ENCODE measurements around the gene CHI3L1. TPM values are rescaled to one million over a fixed set of nuclear protein-coding genes. Genes with fewer than 3 reads are reported as not detected.

Gene CHI3L1
- total RNA-seq, 2 donors from 2014 or later: 0.85 to 9.4 TPM

DNA sequence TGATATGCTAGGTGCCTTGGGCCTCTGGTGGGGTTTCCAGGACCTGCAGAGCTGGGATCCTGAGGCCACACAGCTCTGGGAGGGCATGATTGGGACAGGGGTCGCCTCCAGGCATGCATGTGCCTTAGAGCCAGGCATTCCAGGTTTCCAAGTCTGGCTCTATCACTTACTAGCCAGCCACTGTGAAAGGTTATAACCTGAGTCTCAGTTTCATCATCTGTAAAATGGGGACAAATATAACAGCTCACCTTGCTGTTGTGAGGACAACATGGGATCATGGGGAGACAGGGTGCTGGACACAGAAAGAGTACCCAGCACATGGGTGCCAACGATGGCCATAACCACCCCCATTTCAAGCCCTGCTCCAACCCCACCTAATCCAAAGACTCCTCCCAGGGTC is 2.7 kb downstream of the CHI3L1 start:
- Histone ChIP-seq H3K4me1 (peaks cover 0 to 7% of the 10 kb centered on the region in 2 donors), H3K27ac (no peak overlapping the region), H3K36me3 (no peaks in the 10 kb centered on the region), H3K4me3 (no peak overlapping the region), H3K27me3 (no peaks in the 10 kb centered on the region), H3K9me3 (no peaks in the 10 kb centered on the region)
- no peak for DNase-seq (ENCODE audit: low spot score)
- TF ChIP-seq, protein P1, sequence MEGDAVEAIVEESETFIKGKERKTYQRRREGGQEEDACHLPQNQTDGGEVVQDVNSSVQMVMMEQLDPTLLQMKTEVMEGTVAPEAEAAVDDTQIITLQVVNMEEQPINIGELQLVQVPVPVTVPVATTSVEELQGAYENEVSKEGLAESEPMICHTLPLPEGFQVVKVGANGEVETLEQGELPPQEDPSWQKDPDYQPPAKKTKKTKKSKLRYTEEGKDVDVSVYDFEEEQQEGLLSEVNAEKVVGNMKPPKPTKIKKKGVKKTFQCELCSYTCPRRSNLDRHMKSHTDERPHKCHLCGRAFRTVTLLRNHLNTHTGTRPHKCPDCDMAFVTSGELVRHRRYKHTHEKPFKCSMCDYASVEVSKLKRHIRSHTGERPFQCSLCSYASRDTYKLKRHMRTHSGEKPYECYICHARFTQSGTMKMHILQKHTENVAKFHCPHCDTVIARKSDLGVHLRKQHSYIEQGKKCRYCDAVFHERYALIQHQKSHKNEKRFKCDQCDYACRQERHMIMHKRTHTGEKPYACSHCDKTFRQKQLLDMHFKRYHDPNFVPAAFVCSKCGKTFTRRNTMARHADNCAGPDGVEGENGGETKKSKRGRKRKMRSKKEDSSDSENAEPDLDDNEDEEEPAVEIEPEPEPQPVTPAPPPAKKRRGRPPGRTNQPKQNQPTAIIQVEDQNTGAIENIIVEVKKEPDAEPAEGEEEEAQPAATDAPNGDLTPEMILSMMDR (IDR thresholded peaks at IDR 0.05): no peak

DNA sequence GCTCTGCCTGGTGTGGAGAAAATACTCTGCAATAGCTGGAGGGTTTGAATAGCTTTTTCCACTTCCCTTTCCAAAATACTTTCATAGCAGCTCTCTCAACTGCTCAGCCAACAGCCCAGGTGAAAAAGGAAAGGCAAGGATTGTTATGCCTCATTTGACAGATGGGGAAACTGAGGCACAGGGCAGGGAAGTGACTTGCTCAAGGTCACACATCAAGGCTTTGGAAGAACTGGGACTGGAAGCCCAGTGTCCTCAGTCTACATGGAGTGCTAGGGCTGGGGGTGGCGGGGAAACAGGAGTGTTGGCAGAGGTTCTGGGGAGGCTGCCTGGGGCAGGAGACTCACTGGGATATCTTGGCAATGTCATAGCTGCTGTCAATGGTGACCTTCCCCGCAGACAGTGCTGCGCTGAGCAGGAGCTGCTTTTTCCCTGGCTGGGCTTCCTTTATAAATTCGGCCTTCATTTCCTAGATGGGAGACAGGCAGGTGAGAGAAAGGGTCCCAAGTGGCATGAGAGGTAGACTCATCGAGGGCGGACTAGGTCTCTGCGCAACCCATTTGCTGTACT is 4.0 kb downstream of the CHI3L1 start:
- H3K27me3 ChIP-seq: no peaks in the 10 kb centered on the region
- no peaks in the 10 kb centered on the region for H3K9me3 ChIP-seq
- TF ChIP-seq, protein P1 (IDR thresholded peaks at IDR 0.05): no peak
- no peak for DNase-seq (ENCODE audit: low spot score)
- H3K27ac ChIP-seq: no peak overlapping the region
- peaks cover 0 to 7% of the 10 kb centered on the region in 2 donors for H3K4me1 ChIP-seq
- H3K36me3 ChIP-seq: no peaks in the 10 kb centered on the region
- H3K4me3 ChIP-seq: no peak overlapping the region

DNA sequence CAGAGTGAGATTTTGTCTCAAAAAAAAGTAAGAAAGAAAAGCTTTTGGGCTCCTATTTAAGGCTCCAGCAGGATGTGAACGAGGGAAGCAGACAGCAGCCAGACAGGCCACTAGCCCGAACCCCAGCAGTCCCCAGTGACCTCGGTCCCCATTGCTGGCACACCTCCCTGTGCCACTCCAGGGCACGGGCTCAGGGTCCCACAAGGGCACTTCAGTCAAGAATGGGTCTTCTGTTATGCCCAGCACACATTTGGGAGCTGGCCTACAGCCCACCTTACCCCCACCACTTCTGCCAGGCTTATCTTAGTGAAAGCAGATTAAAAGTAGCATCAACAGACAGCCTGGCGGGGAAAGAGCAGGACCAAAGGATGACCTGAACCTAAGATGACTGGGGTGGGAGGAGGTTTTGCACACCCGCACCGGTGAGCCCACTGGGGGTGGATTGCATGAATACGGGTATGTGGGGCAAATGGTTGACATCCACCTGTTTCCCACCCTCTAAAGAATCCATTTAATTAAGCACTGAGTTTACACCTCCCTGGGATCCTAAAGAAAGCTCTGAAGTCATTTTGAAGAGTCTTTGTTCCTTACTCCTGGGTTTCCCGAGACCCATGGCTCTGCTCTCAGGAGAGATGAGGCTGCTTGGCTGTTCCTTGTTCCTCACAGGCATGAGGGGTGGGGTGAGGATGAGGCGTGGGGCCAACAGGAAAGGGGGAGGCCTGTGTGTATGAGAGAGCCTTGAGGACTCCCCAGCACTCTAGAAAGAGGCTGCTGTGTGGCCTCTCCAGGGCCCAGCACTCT is 4.7 kb downstream of the CHI3L1 start:
- no peaks in the 10 kb centered on the region for H3K9me3 ChIP-seq
- H3K27ac ChIP-seq: no peak overlapping the region
- no peak overlapping the region for H3K4me3 ChIP-seq
- no peaks in the 10 kb centered on the region for H3K27me3 ChIP-seq
- peaks cover 0 to 5% of the 10 kb centered on the region in 2 donors for H3K4me1 ChIP-seq
- no peak for DNase-seq (ENCODE audit: low spot score)
- TF ChIP-seq, protein P1 (IDR thresholded peaks at IDR 0.05): no peak
- no peaks in the 10 kb centered on the region for H3K36me3 ChIP-seq

DNA sequence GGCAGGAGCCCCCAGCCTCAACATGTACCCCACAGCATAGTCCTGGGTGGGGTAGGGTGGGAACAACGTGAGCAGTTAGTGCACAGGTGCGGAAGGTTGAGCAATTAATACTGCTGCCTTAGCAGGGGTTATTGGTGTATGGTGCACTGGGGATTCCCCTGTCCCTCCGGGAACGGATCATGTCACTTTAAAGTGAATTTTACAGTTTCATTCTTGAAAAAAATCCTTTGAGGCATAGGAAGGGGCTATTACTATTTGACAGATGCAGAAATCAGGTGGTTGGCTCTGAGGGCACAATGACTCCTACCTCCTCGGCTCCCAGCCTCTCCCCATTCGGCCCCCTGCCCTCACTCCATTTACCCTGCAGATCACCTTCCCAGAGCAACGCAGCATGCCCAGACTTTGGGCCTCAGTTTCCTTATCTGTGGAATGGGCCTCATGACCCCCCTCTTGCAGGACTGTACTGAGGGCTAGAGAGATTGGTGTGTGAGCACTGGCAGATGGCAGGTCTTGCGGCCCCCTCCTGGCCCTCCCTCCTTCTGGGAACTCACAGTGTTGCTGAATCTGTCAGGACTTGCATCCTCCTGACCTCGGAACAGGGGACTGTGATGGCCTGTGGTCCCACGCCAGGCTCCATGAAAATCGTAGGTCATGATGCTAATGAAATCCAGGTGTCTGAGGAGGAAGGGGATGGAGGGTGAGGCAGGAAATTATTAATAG is 5.7 kb downstream of the CHI3L1 start:
- no peak overlapping the region for H3K27ac ChIP-seq
- no peaks in the 10 kb centered on the region for H3K9me3 ChIP-seq
- H3K4me1 ChIP-seq: peaks cover 0 to 4% of the 10 kb centered on the region in 2 donors
- H3K27me3 ChIP-seq: no peaks in the 10 kb centered on the region
- no peak overlapping the region for H3K4me3 ChIP-seq
- TF ChIP-seq, protein P1 (IDR thresholded peaks at IDR 0.05): no peak
- DNase-seq (ENCODE audit: low spot score): no peak
- no peaks in the 10 kb centered on the region for H3K36me3 ChIP-seq

DNA sequence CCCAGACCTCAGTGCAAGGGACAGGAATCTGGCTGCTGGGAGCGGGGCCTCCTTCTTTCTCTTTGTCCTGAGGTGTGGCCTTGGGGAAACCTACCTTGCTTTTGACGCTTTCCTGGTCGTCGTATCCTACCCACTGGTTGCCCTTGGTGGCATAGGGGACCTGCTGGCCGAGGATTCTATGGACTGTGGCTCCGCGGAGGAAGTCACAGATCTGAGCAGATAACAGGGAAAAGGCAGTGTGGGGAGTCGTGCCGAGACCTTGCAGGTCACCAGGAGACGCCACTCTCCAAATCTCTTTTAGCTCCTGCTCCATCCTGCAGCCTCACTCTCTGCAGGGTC is 6.9 kb downstream of the CHI3L1 start:
- no peaks in the 10 kb centered on the region for H3K9me3 ChIP-seq
- H3K4me3 ChIP-seq: no peak overlapping the region
- H3K4me1 ChIP-seq: peaks cover 0 to 11% of the 10 kb centered on the region in 2 donors
- TF ChIP-seq, protein P1 (IDR thresholded peaks at IDR 0.05): no peak
- H3K27me3 ChIP-seq: no peaks in the 10 kb centered on the region
- H3K27ac ChIP-seq: no peak overlapping the region
- DNase-seq (ENCODE audit: low spot score): no peak
- no peaks in the 10 kb centered on the region for H3K36me3 ChIP-seq
